Measurements from ENCODE around the gene NHEJ1. TPM values are rescaled to one million over a fixed set of nuclear protein-coding genes. Genes with fewer than 3 reads are reported as not detected.

NHEJ1 gene
- total and polyA plus RNA-seq, 2 of the 13 experiments (the other 11 are each of a cell fraction or from before 2014, with no cell fraction given): 30.0 to 30.7 TPM

DNA sequence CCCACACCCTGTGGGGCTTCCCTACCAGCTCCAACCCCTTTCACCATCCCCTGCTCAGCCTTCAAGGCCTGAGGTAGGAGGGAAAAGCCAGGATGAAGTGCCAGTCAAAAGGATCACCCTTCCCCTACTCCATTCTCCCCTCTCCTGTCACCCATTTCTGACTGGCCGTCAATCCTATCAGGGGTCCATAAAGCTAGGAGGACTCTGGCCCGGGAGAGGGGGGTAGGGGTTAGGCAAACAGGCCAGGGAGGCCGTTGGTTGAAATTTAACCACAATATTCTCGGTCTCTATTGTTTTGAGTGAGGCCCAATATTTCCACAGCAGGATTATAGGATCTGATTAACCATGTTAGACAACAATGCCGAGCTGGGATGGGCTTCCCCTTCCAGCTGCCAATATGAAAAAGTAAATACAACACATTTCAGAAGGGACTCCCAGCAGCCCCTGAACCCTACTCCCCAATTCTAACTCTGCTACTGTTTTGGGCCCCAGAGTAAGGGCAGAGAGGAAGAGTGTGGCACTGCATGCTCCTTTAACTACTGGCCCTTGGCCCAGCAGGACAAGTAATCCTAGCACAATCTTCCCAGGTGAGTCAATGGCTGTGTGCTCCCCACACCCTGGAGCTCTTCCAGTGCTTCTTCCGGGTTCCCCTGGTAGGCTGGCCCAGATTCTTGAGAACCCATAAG lies 89.3 kb downstream of the NHEJ1 start (continued):
- TF ChIP-seq, protein P1, sequence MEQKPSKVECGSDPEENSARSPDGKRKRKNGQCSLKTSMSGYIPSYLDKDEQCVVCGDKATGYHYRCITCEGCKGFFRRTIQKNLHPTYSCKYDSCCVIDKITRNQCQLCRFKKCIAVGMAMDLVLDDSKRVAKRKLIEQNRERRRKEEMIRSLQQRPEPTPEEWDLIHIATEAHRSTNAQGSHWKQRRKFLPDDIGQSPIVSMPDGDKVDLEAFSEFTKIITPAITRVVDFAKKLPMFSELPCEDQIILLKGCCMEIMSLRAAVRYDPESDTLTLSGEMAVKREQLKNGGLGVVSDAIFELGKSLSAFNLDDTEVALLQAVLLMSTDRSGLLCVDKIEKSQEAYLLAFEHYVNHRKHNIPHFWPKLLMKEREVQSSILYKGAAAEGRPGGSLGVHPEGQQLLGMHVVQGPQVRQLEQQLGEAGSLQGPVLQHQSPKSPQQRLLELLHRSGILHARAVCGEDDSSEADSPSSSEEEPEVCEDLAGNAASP (CRISPR knock-in tag; IDR thresholded peaks at IDR 0.05; ENCODE audit: borderline replicate concordance): 0 out of 2 replicates have a peak, but pooled peaks have one; percentile 35
- TF ChIP-seq, protein P2, sequence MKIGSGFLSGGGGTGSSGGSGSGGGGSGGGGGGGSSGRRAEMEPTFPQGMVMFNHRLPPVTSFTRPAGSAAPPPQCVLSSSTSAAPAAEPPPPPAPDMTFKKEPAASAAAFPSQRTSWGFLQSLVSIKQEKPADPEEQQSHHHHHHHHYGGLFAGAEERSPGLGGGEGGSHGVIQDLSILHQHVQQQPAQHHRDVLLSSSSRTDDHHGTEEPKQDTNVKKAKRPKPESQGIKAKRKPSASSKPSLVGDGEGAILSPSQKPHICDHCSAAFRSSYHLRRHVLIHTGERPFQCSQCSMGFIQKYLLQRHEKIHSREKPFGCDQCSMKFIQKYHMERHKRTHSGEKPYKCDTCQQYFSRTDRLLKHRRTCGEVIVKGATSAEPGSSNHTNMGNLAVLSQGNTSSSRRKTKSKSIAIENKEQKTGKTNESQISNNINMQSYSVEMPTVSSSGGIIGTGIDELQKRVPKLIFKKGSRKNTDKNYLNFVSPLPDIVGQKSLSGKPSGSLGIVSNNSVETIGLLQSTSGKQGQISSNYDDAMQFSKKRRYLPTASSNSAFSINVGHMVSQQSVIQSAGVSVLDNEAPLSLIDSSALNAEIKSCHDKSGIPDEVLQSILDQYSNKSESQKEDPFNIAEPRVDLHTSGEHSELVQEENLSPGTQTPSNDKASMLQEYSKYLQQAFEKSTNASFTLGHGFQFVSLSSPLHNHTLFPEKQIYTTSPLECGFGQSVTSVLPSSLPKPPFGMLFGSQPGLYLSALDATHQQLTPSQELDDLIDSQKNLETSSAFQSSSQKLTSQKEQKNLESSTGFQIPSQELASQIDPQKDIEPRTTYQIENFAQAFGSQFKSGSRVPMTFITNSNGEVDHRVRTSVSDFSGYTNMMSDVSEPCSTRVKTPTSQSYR (CRISPR knock-in tag; IDR thresholded peaks at IDR 0.05; ENCODE audit: borderline replicate concordance): peak; percentile 77; the same call in 1 of the 2 replicates
- 0 out of 2 replicates have a peak, but pooled peaks have one; percentile 65 for TF ChIP-seq GLI4 (CRISPR knock-in tag; IDR thresholded peaks at IDR 0.05; ENCODE audit: borderline replicate concordance)
- TF ChIP-seq POLR2A (IDR thresholded peaks at IDR 0.05; ENCODE audit: insufficient read depth in 1 of 2, low read depth in 2 of 2, low read length in 2 of 2): no peak
- 0 out of 2 replicates have a peak, but pooled peaks have one; percentile 32 for TF ChIP-seq ZNF160 (CRISPR knock-in tag; IDR thresholded peaks at IDR 0.05)
- TF ChIP-seq, protein P3, sequence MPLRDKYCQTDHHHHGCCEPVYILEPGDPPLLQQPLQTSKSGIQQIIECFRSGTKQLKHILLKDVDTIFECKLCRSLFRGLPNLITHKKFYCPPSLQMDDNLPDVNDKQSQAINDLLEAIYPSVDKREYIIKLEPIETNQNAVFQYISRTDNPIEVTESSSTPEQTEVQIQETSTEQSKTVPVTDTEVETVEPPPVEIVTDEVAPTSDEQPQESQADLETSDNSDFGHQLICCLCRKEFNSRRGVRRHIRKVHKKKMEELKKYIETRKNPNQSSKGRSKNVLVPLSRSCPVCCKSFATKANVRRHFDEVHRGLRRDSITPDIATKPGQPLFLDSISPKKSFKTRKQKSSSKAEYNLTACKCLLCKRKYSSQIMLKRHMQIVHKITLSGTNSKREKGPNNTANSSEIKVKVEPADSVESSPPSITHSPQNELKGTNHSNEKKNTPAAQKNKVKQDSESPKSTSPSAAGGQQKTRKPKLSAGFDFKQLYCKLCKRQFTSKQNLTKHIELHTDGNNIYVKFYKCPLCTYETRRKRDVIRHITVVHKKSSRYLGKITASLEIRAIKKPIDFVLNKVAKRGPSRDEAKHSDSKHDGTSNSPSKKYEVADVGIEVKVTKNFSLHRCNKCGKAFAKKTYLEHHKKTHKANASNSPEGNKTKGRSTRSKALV (CRISPR knock-in tag; IDR thresholded peaks at IDR 0.05): peak; percentile 66; the same call in 1 of the 2 replicates
- peak; percentile 46; the same call in 1 of the 2 replicates for TF ChIP-seq ARNTL (CRISPR knock-in tag; IDR thresholded peaks at IDR 0.05)
- peak; percentile 79 for TF ChIP-seq NR2C2 (CRISPR knock-in tag; IDR thresholded peaks at IDR 0.05; ENCODE audit: borderline replicate concordance)
- peak; percentile 71 for TF ChIP-seq ZEB1 (IDR thresholded peaks at IDR 0.05; ENCODE audit: insufficient replicate concordance, low read depth)
- TF ChIP-seq NKX3-1 (CRISPR knock-in tag; IDR thresholded peaks at IDR 0.05): no peak
- TF ChIP-seq ZNF350 (CRISPR knock-in tag; IDR thresholded peaks at IDR 0.05; ENCODE audit: borderline replicate concordance, low read depth): peak; percentile 80; the same call in 1 of the 2 replicates
- TF ChIP-seq FOXA3 (CRISPR knock-in tag; IDR thresholded peaks at IDR 0.05): peak; percentile 93
- no peak for TF ChIP-seq MTF1 (CRISPR knock-in tag; IDR thresholded peaks at IDR 0.05)
- TF ChIP-seq ZKSCAN5 (CRISPR knock-in tag; IDR thresholded peaks at IDR 0.05): no peak
- TF ChIP-seq, protein P4, sequence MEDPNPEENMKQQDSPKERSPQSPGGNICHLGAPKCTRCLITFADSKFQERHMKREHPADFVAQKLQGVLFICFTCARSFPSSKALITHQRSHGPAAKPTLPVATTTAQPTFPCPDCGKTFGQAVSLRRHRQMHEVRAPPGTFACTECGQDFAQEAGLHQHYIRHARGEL (CRISPR knock-in tag; IDR thresholded peaks at IDR 0.05): 0 out of 2 replicates have a peak, but pooled peaks have one; percentile 61
- TF ChIP-seq, protein P5, sequence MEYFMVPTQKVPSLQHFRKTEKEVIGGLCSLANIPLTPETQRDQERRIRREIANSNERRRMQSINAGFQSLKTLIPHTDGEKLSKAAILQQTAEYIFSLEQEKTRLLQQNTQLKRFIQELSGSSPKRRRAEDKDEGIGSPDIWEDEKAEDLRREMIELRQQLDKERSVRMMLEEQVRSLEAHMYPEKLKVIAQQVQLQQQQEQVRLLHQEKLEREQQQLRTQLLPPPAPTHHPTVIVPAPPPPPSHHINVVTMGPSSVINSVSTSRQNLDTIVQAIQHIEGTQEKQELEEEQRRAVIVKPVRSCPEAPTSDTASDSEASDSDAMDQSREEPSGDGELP (IDR thresholded peaks at IDR 0.05; ENCODE audit: borderline replicate concordance, low read depth): peak; percentile 71; the same call in 1 of the 2 replicates
- TF ChIP-seq POLR2AphosphoS2 (IDR thresholded peaks at IDR 0.05; ENCODE audit: low read depth, low read length): no peak
- no peak for TF ChIP-seq ZNF619 (CRISPR knock-in tag; IDR thresholded peaks at IDR 0.05)
- TF ChIP-seq EED (CRISPR knock-in tag; IDR thresholded peaks at IDR 0.05): no peak
- TF ChIP-seq, protein P6, sequence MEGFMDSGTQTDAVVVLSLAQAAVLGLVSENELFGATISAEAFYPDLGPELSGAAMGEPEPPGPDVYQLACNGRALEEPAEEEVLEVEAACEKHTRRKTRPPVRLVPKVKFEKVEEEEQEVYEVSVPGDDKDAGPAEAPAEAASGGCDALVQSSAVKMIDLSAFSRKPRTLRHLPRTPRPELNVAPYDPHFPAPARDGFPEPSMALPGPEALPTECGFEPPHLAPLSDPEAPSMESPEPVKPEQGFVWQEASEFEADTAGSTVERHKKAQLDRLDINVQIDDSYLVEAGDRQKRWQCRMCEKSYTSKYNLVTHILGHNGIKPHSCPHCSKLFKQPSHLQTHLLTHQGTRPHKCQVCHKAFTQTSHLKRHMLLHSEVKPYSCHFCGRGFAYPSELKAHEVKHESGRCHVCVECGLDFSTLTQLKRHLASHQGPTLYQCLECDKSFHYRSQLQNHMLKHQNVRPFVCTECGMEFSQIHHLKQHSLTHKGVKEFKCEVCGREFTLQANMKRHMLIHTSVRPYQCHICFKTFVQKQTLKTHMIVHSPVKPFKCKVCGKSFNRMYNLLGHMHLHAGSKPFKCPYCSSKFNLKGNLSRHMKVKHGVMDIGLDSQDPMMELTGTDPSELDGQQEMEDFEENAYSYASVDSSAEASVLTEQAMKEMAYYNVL (CRISPR knock-in tag; IDR thresholded peaks at IDR 0.05; ENCODE audit: borderline replicate concordance): peak; percentile 80; the same call in 1 of the 2 replicates

All from HepG2 (cell line).